ENCODE results near the gene CEP70.
"Not testable (repeated sequence)": the region's sequence is repeated elsewhere in the genome, so short reads cannot be mapped to it uniquely, and the experiment has no call there.

DNA sequence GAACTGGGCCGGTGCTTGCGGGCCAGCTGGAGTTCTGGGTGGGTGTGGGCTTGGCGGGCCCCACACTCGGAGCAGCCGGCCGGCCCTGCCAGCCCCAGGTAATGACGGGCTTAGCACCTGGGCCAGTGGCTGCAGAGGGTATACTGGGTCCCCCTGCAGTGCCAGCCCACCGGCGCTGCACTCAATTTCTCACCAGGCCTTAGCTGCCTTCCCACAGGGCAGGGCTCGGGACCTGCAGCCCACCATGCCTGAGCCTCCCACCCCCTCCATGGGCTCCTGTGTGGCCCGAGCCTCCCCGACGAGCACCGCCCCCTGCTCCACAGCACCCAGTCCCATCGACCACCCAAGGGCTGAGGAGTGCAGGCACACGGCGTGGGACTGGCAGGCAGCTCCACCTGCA lies 109.4 kb downstream of the CEP70 start:
- TF ChIP-seq, protein P1, sequence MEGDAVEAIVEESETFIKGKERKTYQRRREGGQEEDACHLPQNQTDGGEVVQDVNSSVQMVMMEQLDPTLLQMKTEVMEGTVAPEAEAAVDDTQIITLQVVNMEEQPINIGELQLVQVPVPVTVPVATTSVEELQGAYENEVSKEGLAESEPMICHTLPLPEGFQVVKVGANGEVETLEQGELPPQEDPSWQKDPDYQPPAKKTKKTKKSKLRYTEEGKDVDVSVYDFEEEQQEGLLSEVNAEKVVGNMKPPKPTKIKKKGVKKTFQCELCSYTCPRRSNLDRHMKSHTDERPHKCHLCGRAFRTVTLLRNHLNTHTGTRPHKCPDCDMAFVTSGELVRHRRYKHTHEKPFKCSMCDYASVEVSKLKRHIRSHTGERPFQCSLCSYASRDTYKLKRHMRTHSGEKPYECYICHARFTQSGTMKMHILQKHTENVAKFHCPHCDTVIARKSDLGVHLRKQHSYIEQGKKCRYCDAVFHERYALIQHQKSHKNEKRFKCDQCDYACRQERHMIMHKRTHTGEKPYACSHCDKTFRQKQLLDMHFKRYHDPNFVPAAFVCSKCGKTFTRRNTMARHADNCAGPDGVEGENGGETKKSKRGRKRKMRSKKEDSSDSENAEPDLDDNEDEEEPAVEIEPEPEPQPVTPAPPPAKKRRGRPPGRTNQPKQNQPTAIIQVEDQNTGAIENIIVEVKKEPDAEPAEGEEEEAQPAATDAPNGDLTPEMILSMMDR (IDR thresholded peaks at IDR 0.05) = not testable (repeated sequence)
- not testable (repeated sequence) for TF ChIP-seq EZH2 (IDR thresholded peaks at IDR 0.05; ENCODE audit: borderline replicate concordance, insufficient read depth, low read depth, low read length, poor library complexity, severe bottlenecking)

Data from B cell (primary cell).